HL-60/S4 treated with retinoic acid at 250 ng/mL for 4 days and 3 days (cell line): ENCODE data around the gene SSNA1.

Experiments used
- in situ Hi-C: fragments of 300-500 bp; cut with MboI; formaldehyde crosslinking; loops from 2 replicates; pipeline ENCODE4 v1.7.0; 2022; ENCODE audit warnings: low sequenced_read_pairs

SSNA1 gene

GRCh38 chr9:137152844-137153405 is 35.6 kb upstream of the SSNA1 start:
- in situ Hi-C loops, result no loop called here

DNA sequence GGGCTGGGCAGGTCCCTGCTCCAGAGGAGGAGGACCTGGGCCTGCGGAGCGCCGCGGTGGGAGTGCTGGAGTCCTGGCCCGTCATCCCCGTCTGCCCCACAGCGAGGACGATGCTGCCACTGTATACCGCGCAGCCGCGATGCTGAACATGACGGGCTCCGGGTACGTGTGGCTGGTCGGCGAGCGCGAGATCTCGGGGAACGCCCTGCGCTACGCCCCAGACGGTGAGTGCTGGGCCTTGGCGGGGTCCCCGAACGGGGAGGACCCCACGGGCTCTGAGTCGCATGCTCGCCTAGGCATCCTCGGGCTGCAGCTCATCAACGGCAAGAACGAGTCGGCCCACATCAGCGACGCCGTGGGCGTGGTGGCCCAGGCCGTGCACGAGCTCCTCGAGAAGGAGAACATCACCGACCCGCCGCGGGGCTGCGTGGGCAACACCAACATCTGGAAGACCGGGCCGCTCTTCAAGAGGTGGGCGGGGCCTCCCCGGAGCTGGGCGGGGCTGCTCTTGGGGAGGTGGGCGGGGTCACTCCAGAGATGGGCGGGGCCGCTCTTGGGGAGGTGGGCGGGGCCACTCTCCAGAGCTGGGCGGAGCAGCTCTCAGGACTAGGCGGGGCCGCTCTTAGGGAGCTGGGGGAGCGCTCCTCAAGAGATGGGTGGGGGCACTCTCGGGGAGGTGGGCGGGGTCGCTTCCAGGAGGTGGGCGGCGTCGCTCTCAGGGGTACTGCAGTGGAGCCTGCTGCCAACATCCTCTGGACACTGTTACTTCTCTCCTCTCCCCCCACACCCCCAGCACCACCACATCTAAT is 31.7 kb upstream of the SSNA1 start:
- in situ Hi-C loops, result no loop called here

DNA sequence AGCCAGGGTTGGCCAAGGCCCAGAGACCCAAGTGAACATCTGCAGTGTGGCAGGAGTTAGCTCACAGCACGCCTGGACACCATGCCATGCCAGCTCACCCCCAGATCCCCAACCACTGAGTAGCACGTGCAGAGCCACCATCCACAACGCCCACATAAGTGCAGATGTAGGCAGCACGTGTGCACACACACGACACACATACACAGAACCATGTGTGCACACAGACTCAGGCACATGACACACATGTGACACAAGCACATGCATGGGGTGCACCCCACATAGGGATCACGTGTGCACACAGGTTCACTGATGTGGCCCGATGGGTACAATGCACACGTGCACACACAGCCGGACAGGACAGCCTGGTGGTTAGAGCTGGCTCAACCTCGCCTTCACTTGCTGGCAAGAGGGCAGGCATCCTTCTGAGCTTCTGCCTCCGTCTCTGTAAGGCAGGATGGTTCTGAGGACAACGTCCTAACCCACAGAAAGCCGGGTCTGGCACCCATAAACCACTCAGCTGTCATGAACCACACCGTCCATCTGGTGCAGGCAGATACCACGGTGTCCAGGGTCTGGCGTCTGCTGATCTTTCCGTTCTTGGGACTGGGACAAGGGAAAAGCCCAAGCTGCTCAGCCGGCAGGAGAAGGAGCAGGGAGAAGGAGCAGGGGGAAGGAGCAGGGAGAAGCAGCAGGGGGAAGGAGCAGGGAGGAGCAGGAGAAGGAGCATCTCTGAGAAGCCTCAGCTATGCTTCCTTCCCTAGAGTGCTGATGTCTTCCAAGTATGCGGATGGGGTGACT is 30.7 kb upstream of the SSNA1 start:
- in situ Hi-C loops, result no loop called here

- in situ Hi-C loops, result no loop called here
These were observed 29.9 kb upstream of the SSNA1 start for GRCh38 chr9:137158625-137159024.

- in situ Hi-C loops, result no loop called here
These were observed 29.1 kb upstream of the SSNA1 start for GRCh38 chr9:137159105-137160053.

DNA sequence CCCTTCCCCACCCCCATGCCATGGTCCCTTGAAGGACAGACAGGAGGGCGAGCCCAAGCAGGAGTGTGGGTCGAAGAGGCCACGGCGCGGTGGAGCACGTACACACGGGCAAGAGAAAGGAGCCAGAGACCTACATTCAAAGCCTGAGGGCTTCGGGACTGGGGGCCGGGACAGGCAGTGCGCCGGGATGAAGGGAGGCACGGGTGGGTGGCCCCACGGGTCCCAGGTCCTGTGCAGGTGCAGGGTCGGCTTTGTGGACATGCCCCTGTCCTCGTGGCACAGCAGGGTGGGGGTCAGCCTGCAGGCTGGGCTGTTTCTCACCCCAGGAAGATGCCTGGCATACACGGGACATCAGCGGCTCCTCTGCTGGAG is 28.4 kb upstream of the SSNA1 start:
- in situ Hi-C loops, result no loop called here

DNA sequence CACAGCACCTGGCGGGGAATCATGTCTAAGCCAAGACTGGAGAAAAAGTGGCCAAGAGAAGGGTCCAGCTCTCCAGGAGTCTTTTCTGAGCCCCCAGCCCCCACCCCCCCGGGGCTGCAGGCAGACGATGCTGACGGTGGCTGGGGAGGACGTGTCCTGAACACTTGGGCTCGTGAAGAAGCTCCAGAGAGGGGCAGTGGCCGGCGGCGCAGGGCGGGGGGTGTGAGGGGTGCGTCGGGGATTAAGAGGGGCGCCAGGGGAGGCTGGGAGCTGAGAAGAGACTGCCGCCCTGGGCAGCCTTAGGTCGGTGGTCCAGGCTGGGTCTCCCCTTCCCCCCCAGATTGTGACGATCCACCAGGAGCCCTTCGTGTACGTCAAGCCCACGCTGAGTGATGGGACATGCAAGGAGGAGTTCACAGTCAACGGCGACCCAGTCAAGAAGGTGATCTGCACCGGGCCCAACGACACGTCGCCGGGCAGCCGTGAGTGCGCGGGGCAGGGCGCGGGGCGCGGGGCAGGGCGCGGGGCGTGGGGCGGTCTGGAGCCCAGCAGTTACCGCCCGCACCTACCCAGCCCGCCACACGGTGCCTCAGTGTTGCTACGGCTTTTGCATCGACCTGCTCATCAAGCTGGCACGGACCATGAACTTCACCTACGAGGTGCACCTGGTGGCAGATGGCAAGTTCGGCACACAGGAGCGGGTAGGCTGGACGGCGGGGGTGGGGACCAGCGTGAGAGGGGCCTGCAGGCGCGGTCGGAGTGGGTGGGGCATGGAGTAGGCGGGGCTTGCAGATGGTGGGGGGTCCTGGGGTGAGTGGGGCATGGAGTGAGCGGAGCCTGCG is 27.5 kb upstream of the SSNA1 start:
- in situ Hi-C loops, result no loop called here

GRCh38 chr9:137161558-137162486 is 26.7 kb upstream of the SSNA1 start:
- in situ Hi-C loops, result no loop called here

DNA sequence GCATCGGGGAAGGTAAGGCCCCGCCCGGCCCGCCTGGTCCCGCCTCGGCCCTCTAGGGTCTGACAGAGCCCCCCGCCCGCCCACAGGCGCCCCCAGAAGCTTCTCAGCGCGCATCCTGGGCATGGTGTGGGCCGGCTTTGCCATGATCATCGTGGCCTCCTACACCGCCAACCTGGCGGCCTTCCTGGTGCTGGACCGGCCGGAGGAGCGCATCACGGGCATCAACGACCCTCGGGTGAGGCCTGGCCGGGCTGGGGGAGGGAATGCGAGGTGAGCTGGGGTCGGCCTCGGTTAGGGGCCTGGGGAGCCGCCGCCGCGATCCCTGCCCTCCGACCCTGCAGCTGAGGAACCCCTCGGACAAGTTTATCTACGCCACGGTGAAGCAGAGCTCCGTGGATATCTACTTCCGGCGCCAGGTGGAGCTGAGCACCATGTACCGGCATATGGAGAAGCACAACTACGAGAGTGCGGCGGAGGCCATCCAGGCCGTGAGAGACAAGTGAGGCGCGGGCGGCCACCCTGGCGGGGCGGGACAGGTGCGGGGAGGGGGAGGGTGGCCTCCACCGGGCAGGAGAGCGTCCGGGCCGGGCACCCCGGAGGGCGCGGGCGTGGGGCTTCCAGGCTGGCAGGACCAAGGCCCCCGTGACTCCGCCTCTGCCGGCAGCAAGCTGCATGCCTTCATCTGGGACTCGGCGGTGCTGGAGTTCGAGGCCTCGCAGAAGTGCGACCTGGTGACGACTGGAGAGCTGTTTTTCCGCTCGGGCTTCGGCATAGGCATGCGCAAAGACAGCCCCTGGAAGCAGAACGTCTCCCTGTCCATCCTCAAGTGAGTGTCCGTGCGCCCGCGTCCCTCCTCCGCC is 25.7 kb upstream of the SSNA1 start:
- in situ Hi-C loops, result no loop called here

- in situ Hi-C loops, result no loop called here
These were observed 25.1 kb upstream of the SSNA1 start for GRCh38 chr9:137163365-137163715.

GRCh38 chr9:137163805-137164204 is 24.7 kb upstream of the SSNA1 start:
- in situ Hi-C loops, result no loop called here

- in situ Hi-C loops, result no loop called here
These were observed 23.9 kb upstream of the SSNA1 start for GRCh38 chr9:137164370-137165249.

DNA sequence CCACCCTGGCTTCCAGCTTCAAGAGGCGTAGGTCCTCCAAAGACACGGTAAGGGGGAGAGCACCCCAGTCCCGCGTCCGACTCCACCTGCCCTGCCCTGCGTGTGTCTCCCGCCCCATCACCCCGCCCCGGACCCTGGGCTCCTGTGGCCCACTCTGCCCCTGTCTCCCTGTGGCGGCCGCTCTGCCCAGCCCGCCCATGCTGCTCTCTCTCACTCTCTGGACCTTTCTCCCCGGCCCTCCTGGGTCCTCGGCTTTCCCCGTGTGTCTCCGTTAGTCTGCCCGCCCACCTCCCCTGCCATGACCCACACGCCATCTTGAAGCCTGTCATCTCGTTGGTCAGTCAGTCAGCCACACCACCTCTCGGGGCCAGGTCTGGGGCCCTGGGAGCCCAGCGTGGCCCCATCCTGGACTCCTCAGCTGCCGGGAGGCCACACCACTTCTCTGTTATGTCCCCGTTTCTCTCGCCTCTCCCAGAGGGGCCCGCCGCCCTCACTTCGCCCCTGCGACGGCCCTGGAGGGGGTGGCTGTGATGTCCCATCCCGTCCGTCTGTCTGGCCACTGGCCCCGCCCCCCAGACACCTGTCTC is 23.1 kb upstream of the SSNA1 start:
- in situ Hi-C loops, result no loop called here

DNA sequence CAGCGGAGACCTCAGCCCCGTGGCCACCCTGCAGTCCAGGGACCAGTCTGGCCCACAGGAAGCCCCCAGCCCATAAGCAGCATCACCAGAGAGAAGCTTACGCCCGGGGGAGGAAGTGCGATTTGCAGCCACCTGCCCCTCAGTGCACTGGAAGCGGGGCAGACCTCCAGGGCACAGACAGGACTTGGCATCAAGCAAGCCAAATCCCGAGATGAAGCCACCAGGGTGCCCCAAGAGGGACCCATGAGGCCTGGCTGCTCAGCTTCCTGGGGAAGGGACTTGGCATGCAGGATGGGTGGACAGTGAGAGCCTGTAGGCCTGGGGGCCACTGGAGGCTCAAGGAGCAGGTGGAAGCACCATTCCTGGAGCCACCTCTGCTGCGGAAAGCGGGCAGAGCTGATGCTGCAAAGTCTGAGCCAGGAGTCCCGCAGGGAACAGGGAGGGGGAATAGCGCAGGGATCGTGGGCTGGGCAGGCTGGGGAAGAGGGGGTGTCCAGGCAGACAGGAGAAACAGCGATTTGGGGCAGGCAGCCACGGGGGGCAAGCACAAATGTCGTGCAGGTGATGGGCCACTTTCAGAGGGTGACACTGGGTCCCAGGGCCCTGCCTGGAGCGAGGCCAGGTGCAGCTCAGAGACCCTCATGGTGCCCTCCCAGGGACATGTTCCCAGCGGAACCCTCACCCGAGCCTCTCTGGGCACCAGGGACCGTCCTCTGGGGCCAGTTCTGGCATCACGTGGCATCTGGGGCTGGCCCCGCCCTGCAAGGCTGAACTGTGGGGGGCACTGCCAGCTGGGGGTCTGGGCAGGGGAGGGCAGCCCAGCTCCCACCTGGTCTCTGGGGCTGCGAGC is 21.9 kb upstream of the SSNA1 start:
- in situ Hi-C loops, result no loop called here

DNA sequence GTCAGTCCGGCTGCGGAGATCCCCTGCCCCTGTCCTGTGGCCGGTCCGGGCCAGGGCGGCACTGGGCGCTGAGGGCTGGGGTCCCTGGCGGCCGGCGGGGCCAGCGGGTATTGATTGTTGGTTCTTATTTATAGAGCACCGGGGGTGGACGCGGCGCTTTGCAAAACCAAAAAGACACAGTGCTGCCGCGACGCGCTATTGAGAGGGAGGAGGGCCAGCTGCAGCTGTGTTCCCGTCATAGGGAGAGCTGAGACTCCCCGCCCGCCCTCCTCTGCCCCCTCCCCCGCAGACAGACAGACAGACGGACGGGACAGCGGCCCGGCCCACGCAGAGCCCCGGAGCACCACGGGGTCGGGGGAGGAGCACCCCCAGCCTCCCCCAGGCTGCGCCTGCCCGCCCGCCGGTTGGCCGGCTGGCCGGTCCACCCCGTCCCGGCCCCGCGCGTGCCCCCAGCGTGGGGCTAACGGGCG is 21.2 kb upstream of the SSNA1 start:
- in situ Hi-C loops, result no loop called here
